HG02970 (cell line): Measurements from ENCODE around the gene HOOK2.

Source experiments
- ATAC-seq: cut with Tn5 transposase; IDR thresholded peaks from one replicate; pipeline ENCODE4 v1.9.1; 2021; ENCODE audit warnings: mild to moderate bottlenecking, moderate library complexity, moderate number of reproducible peaks; ENCODE audit not compliant: unreplicated experiment, low FRiP score

Gene HOOK2

DNA sequence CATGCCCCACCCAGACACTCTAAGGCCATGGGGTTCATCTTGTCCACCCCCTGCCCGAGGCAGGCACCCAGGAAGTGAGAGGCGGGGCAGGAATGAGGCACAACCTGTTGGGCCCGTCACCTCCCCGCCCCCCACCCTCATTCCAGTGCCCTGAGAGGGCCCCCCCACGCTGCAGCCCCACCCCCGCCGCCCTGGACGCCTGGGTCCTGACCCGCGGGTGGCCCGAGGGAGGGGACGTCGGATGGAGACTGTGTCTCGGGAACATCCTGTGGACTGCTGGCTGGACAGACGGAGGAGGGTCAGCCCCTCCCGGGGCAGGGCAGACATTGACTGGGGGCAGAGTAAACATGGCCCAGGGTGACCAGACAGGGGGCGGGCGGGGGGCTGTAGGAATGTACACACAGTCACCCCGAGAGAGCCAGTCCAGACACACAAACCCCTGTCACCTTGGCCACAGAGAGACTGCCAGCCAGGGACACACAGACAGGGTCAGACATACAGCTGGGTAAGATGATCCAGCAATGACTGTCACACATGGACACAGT is 8.6 kb upstream of the HOOK2 start:
- no peak for ATAC-seq

GRCh38 chr19:12783291-12783848 is 8.0 kb upstream of the HOOK2 start:
- no peak for ATAC-seq

DNA sequence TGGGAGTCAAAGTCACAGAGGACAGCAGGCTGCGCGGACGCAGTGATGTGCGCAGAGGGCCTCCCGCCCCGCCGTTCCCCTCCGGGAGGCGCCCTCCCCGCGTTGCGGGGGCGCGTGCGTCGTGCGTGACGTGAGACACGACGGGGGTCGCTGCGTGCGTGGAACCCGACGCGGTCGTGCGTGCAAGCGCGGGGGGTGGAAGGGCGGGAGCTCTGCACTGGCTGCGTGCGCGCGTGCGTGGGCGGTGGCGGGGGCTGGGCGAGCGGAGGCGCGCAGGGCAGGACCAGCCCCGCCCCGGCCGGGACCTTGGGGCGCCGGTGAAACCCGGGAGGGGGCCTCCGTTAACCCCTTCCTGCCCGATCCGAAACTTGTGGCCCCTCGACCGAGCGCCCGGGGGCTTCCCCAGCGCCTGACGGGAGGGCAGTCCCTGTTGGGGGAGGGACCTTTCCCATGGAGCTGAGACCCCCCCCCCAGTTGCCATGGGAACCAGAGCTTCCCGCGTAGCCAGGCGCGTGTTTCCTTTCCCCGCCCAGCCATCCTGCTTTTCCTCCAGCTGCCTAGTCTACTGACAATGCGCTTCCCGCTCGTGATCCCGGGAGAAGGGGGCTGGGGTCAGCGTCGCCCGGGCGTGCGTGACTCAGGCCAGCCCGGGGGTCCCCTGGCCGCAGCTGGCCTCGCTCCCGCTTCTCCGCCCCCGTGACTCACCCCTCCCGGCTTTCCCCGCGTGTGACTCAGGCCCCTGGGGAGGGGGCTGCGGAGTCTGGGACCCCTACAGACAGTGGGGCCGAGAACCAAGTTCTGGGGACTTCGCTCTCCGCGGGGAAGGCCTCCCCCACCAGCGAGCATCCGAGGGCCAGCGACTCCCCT is 7.3 kb upstream of the HOOK2 start:
- peak; percentile 38 for ATAC-seq

- ATAC-seq: no peak
These were observed 6.7 kb upstream of the HOOK2 start for GRCh38 chr19:12782174-12782423.

- no peak for ATAC-seq
These were observed 4.0 kb upstream of the HOOK2 start for GRCh38 chr19:12779162-12779993.

DNA sequence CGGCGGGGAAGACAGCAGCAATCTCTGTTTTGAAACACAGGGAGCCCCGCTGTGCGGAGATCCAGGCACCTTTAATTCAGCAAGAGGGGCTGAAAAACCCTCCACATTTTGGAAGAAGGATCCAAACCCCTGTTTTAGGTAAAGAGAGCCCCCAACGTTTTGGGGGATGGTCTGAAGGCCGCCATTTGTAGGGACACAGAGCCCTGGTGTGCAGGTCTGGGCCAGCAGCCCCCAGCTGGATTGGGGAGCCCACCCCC is 3.5 kb upstream of the HOOK2 start:
- no peak for ATAC-seq

DNA sequence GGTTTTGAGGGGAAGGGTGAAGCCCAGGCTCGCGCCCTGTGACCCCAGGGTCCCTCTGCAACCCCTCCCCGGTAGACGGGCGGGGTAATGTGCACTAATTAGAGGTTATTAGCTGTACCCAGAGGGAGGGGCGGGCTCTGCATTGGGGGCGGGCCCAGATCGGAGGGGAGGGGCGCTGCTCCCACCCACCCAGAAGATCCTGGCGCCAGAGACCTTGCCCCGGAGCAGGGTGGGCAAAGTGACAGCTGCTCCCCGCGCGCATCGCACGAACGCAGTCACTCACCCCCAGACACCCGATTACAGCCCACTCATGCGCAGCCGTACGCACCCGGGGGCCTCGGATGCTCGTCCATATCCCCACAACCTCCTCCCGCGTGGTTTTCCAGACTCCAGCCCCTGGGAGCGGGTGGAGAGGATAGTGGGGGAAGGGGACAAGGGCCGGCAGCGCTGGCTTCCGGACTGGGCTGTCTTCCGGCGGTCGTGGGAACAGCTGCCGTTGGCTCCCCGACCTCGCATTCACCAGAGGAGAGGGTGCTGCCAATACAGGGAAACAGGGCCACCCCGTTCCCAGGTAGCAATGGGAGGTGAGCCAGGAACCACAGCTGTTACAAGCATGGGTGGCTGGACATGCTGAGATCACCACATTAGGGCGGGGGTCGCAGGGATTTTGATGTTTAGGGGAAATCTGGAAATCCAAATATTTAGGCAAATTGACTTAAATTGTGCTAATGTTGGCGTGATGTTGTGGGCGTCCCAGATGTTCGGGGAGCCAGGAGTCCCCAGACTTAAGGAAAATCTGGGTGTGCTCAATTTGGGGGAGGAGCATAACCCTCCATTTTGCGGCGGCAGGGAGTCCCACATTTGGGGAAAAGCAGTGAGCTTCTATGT is 2.9 kb upstream of the HOOK2 start:
- no peak for ATAC-seq

- no peak for ATAC-seq
These were observed 2.1 kb upstream of the HOOK2 start for GRCh38 chr19:12777217-12778016.

GRCh38 chr19:12773571-12773970 is 1.8 kb downstream of the HOOK2 start:
- ATAC-seq: no peak

DNA sequence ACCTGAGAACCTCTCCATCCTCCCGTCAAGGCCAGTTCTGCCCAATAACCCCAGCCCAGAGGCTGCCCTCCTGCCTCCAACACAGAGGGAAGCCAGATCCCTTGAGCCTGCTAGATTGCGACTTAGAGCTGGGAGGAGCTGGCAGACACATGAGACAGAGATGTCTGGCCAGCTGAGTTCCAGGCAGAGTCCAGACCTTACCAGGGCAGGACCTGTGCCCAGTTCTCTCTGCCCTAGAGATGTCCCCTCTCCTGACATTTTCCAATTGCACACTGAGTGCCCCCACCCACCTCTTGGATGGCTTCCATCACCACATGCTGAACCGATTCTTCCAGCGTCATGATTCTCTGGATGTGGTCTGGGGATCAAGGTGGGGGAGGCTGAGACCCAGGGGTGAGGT is 3.0 kb downstream of the HOOK2 start:
- no peak for ATAC-seq

- ATAC-seq: no peak
These were observed 4.4 kb downstream of the HOOK2 start for GRCh38 chr19:12770922-12771321.

- no peak for ATAC-seq
These were observed 5.7 kb downstream of the HOOK2 start for GRCh38 chr19:12769689-12770088.

DNA sequence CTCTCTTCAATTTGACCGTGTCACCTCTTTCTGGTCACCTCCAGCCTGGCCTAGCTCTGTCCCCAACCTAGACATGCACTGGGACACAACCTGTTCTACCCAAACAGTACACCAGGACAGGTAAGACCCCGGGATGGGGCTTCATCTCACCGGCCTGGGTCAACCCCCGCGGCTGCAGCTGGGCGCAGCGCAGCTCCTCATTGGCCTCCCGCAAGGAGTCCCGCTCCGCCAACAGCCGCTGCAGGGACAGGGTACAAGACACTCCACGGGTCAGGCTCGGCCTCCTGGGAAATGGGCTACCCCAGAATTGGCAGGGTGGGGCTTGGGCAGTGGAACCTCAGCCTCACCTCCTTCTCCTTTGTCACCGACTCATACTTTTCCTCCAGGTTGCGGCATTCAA is 7.7 kb downstream of the HOOK2 start:
- ATAC-seq: no peak

GRCh38 chr19:12767150-12767549 is 8.2 kb downstream of the HOOK2 start:
- ATAC-seq: no peak

- no peak for ATAC-seq
These were observed 9.3 kb downstream of the HOOK2 start for GRCh38 chr19:12766051-12766521.

DNA sequence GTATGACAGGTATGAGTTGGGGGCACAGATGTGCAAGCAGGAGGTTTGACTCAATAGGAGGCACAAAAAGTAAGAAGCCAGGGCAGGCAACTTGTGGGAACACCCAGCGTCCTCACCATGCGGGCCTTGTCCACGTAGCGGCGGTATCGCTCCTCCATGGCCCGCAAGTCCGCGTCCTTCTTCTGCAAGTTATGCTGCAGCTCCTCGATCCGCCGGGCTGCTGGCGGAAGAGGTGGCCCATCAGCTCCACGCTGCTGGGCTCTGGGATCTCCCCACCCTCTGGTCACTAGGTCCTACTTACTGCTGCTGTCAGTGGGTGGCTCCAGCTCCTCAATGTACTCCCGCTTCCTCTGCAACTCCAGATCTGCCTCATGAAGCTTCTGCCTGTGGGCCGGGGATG is 10.7 kb downstream of the HOOK2 start:
- ATAC-seq: no peak

DNA sequence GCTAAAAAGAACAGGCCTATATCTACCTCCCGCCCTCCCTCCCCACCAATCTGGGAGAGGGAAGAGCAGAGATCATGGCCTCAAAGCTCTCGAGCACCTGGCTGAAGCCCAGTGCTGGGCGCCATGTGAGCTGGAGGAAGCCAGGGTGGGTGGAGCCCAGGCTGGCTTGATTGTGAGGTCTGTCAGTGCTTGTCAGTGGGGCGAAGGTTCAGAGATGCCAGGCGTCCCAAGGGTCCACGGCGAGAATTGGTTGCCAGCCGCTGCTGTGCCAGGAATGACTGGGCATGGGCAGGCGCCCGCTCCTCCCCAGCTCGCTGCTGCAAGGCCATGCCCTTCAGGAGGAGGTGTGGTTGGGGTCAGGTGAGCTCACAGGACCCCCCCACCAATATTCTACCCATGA is 12.3 kb downstream of the HOOK2 start:
- no peak for ATAC-seq

DNA sequence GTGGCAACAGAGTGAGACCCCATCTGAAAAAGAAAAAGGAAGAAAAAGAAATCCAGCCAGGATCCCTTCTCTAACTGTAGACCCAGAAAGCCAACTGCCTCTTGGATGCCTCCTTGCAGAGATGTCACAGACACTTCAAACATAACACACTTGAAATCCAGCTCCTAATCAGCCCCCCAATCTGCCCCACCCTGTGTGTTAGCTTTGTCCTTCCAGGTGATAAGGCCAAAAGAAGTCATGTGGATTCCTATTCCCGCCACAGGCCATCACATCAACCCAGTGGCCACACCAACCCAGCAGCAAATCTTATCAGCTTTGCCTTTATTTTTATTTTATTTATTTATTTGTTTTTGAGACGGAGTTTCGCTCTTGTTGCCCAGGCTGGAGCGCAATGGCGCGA is 15.7 kb downstream of the HOOK2 start:
- no peak for ATAC-seq

DNA sequence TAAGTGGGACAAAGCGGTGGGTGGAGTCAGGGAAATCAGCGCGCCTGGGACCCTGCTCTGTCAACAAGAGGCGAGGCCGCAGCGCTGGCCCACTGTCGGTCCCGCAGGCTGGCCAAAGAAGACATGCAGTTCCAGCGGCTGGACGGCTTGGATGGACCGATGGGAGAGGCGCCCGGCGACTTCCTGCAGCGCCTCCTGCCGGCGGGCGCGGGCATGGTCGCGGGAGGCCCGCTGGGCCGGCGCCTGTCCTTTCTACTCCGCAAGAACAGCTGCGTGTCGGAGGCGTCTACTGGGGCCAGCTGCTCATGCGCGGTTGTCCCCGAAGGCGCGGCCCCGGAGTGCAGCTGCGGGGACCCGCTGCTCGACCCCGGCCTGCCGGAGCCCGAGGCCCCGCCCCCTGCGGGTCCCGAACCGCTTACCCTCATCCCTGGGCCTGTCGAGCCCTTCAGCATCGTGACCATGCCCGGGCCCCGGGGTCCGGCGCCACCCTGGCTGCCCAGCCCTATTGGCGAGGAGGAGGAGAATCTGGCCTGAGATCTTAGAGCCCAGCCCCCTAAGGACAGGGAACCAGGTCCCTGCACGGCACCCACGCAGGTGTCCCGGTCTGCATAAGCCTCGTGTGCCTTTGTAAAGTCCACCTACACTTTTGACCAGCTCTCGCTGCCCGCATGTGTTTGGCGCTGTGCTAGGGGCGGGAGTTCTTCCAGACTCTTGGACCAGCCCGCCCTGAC is 17.6 kb downstream of the HOOK2 start:
- ATAC-seq: no peak
